ENCODE measurements around the gene OR52A1. TPM values are rescaled to one million over a fixed set of nuclear protein-coding genes. Genes with fewer than 3 reads are reported as not detected.
A peak's percentile ranks its signal among the peaks of the same experiment; 100 is the strongest.

OR52A1 gene
- total and polyA plus RNA-seq, 9 of the 15 experiments (the other 6 are each of a cell fraction or from before 2014, with no cell fraction given) = under 0.01 to 0.33 (median 0.13) TPM; not detected in 3

GRCh38 chr11:5151713-5152153, 2.8 kb downstream of the OR52A1 start (continued):
- TF ChIP-seq CEBPG (CRISPR knock-in tag; IDR thresholded peaks at IDR 0.05) (no peak), CEBPG (tag; conservative IDR thresholded peaks at IDR 0.05 in 1 of 2, IDR thresholded peaks at IDR 0.05 in 1 of 2) (no peak), ATF6 (CRISPR knock-in tag; IDR thresholded peaks at IDR 0.05) (no peak), ZNF785 (CRISPR knock-in tag; IDR thresholded peaks at IDR 0.05) (no peak), STAT5A (IDR thresholded peaks at IDR 0.05; ENCODE audit: borderline replicate concordance, low read length) (peak; percentile 95), PHTF2 (CRISPR knock-in tag; IDR thresholded peaks at IDR 0.05) (no peak), E2F6 (IDR thresholded peaks at IDR 0.05; ENCODE audit: borderline replicate concordance in 1 of 2, extremely low read depth in 1 of 2, insufficient read depth in 1 of 2, insufficient read length in 1 of 2, low read depth in 1 of 2, low read length in 1 of 2, poor library complexity in 1 of 2, severe bottlenecking in 1 of 2) (no peak), HMGN3 (IDR thresholded peaks at IDR 0.05; ENCODE audit: borderline replicate concordance, extremely low read depth, insufficient read length, low read depth, low read length) (no peak), ZC3H8 (IDR thresholded peaks at IDR 0.05) (0 out of 2 replicates have a peak, but pooled peaks have one; percentile 17), CREBBP (IDR thresholded peaks at IDR 0.05; ENCODE audit: low read depth, low read length) (no peak), ZNF695 (CRISPR knock-in tag; IDR thresholded peaks at IDR 0.05) (no peak), ZNF175 (CRISPR knock-in tag; IDR thresholded peaks at IDR 0.05; ENCODE audit: low read depth) (no peak), EZH2 (IDR thresholded peaks at IDR 0.05; ENCODE audit: borderline replicate concordance, low read depth, low read length) (no peak), SIRT6 (IDR thresholded peaks at IDR 0.05; ENCODE audit: low read depth, low read length) (no peak), ATF2 (CRISPR knock-in tag; IDR thresholded peaks at IDR 0.05) (no peak), ZNF518B (CRISPR knock-in tag; IDR thresholded peaks at IDR 0.05) (no peak), ZBTB26 (CRISPR knock-in tag; IDR thresholded peaks at IDR 0.05) (no peak), ZNF780A (CRISPR knock-in tag; IDR thresholded peaks at IDR 0.05) (no peak), COPS2 (conservative IDR thresholded peaks at IDR 0.05) (no peak)
